NCI-H82 treated with DMSO at 0.1 percent for 48 hours (cell line): ENCODE data around the gene PROSER3.
"Not testable (repeated sequence)": the region's sequence is repeated elsewhere in the genome, so short reads cannot be mapped to it uniquely, and the experiment has no call there.

Source experiments
- DNase-seq: peaks from one replicate; lab custom pipeline; 2025; ENCODE audit not compliant: unreplicated experiment; lab: John Stamatoyannopoulos, UW

Gene PROSER3

DNA sequence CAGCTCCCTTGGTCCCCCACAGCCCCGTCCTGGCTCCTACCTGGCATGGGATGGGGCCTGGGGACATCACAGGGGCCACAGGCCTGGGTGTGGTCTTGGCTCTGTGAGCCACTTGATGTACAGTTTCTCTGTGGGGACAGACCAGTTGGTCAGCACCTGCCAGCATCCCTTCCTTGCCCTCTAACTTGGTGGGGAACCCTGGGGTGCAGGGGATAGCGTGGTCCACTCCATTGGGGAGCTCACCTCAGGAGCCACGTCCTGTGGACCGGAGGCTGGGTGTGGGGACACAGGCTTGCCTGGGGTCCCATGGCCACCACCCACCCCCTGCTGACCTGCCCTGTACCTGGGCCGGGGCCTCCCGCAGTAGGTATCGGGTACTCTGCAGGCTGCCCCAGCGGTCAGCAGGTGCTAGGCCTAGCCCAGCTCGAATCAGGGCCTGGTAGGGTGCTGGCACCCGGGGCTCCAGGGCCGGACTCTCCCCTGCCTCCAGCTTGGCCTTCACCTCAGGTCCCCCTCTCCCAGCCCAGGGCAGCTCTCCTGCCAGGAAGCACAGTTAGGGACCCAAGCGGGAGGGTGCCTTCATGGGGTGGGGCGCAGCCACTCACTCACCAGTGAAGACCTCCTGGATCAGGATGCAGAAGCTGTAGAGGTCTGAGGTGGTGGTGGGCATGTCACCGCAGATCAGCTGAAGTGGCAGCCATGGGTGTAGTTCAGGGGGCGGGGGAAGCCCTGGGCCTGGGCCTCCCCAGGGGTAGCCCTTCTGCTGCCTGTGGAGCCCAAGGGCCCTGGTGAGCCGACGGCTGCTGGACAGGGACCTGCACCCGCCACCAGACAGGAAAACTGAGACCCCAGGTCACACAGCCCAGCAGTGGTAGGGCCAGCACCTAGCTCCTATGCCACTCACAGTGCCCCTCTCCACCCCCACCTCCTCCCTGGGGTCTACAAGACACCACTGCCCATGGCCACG is 32.3 kb downstream of the PROSER3 start:
- DNase-seq: no peak

DNA sequence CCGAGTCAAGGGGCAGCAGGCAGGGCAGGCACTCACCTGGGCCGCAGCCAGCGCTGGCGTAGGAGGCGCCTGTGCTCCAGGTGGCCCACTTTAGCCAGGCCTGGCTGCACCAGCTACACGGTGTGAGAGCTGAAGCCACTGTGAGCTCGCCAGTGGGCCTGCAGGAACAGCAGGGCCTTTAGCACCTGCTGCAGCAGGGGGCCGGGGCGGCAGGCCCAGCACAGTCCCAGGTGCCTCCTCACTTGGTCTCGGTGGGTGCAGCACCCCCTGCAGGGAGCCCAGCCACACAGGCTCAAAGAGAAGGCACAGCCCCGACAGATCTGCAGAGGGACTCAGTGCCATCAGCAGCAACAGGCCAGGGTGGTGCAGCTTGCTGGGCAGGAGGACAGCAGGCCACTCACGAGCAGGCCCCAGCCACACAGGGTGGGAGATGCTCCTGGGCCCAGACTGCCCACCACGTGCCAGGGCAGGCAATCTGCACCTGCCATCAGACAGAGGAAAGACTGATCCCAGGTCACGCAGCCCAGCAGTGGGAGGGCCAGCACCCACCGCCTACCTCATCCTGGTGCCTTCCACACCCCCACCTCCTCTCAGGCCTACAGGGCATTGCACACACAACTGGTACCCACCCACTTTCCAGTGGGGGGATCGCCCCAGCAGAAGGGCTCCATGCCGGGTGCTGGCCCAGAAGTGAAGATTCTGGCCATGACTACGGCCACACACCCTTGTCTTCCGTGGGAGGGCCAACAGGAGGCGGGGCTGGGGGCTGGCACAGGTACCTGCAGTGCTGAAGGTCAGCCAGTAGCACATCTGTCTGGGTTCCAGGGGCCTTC is 33.2 kb downstream of the PROSER3 start:
- no peak for DNase-seq

DNA sequence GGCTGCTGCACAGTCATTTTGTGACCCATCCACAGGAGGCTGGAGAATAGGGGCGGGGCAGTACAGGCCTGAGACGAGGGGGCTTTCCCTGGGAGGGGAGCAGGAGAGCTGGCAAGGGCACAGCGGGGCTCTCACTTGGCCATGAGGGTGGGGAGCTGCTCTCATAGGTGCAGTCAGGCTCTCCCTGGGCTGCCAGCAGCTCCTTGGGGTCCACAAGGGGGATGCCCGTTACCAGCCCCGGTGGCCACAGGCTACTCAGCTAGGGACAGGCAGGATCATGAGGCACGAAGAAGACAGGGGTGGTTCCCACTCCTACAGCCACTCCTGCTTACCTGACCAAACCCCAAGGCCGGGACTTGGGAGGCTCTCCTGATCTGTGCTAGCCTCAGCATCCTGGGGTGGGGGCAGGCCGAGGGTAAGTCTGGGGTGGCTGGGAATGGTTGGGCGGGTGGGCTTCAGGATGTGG is 33.9 kb downstream of the PROSER3 start:
- no peak for DNase-seq

DNA sequence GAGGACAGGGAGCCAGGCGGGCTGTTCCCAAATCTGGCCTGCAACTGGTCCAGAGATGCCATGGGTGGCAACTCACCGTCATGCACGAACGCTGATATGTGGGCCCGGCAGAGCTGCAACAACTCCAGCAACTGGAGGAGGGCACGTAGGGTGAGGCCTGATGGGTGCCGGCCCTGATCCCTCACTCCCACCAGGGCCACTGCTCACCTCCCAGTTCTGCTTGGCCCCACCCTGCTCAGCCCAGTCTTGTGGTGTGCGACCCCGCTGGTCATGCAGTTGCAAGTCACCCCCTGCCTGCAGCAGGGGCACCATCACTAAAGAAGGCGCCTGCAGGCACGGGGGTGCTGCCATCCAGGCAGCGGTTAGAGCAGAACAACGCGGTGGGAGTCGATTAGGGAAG is 34.3 kb downstream of the PROSER3 start:
- DNase-seq: no peak

DNA sequence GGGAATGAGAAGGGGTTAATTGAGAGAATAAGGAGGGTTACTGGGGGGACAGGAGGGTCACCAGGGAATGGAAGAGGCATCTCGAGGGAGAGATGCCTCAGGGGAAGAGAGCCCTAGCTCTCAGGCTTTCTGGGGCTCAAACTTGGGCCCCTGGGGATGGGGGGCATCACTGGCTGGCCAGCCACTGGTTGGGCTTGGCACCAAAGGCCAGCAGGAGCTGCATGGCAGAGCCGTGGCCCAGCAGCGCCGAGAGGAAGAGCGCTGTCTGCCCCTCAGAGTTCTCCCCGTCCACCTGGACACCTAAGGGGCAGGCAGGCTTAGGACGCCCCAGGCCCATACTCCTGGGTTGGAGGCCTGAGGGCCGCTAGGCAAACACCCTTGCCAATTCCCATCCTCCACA is 34.9 kb downstream of the PROSER3 start:
- DNase-seq: no peak

DNA sequence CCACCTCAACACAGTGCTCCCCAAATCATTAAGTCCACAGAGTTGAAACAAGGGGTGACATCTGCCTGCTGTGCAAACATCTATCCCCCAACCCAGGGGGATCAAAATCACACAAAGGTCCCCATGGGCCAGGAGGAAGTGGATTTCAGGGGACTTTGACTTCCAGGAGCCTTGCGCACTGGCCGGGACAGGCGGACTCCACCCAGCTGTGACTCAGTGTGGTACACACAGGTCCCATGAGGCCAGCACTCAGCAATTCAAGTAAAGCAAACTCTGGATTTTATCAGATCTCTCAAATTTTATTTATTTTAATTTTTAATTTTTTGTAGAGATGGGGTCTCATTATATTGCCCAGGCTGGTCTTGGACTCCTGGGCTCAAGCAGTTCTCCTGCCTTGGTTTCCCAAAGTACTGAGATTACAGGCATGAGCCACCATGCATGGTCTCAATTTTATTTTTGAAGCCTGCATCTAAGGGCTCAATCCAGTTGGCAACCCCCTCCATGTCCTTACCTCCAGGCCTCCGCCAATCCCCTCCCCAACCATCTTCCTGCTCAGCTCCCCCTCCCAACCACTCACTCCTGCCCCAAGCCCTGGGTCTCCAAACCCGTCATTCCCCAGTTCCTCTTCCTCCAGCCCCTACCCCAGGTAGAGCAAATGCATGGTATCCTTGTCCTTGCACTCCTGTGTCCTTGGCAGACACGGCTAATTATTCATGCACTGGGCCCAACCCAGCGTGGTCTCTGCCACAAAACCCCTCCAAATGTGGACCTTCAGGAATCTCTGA is 35.6 kb downstream of the PROSER3 start:
- no peak for DNase-seq

DNA sequence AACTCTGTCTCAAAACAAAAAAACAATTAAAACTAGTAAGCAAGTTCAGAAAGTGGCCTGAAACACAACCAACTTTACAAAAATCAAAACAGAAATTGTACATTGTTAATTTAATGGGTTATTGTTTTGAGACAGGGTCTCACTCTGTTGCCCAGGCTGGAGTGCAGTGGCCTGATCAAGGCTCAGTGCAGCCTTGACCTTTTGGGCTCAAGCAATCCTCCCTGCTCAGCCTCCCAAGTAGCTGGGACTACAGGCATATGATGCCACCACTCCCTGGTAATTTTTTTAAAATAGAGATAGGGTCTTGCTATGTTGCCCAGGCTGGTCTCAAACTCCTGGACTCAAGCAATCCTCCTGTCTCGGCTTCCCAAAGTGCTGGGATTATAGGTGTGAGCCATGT is 37.6 kb downstream of the PROSER3 start:
- DNase-seq: not testable (repeated sequence)

DNA sequence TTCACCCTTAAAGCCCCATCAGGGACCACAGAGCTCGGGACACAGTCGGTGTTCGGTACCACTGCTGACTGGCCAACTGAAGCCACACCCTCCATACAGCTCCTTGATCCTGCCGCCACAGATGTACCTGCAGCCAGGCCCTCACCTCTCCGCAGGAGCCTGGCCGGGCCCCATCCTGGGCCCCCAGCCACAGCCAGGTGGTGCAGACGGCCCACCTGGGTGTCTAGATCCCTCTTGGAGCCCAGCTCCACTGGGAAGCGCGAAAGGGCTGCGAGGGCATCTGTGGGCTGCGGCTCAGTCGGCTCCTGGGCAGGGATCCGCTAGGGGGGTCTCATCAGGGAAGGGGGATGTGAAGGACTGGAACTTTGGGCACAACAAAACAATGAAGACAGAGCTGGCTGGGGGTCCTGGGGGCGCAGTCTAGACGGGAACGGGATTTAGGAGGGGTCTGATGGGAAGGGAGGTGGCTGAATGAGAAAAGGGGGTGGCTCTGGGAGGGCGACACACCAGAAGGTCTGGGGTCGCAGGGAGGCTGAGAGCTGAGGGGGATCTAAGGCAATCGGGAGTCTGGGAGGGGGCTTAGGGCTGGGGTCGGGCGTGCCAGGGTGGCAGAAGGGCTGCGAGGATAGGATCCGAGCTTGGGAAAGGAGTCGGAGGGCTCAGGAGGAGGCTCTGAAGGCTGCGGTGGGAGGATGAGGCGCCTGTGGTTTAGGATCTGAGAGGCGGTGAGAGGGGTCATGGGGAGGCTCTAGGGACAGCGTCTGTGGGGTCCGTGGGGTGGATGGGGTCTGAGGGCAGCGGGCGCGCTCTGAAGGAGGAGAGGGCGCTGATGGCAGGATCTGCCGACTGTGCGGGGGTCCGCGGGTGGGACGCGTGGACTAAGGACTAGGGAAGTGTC is 38.9 kb downstream of the PROSER3 start:
- DNase-seq: no peak

DNA sequence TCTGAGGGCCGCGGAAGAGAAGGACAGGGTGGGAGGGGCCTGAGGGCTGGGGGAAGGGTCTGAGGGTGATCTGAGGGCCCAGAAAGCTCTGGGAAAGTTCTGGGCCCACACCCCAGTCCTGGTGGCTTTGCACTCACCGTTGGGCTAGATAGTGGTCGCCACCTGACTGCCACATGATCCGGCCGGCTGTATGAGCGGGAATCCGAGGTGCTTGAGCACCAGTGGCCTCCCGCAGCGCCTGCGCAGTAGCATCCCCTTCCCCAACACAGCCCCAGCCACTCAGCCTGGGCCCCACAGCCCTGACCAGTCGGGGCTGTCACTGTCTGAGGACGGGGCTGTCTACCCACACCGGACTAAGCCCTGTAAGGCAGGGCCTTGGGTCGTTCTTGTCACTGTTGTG is 39.7 kb downstream of the PROSER3 start:
- DNase-seq: no peak

DNA sequence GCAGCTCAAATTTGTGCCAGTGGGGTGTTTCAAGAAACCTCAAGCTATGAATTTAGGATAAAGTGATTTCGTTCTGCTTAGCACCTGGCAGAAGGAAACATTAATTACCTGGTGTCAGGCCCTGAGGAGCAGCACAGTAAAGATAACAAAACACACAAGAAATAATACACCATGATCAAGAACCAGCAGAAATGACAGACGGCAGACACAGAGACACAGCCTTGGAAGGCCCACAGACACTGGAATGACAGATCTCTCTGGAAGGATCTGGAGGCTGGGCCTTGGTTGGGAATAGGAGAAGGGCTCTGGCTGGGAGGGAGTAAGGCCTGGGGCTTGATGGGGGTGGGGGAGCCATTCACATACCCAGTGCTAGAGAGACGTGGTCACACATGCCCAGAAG is 43.9 kb downstream of the PROSER3 start:
- no peak for DNase-seq

DNA sequence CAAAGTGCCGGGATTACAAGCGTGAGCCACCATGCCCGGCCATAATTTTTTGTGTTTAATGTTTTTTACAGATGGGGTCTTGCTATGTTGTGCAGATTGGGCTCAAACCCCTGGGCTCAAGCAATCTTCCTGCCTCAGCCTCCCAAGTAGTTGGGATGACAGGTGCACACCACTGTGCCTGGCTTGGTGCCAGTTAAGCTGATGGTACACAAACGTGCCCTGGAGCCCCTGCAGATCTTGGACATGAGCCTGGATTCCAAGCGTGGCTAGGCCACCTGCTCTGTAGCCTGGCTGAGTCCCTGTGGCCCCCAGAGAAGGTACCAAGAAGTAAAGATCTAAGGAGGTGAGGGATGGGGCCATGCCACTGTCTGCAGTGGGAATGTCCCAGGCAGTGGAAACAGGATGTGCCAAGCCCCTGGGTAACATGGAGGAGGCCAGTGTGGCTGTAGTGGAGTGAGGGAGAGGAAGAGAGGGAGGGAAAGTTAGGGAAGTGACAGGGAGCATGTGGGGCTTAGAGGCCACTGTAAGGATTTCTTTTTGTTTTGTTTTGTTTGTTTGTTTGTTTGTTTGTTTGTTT is 47.6 kb downstream of the PROSER3 start:
- DNase-seq: no peak

DNA sequence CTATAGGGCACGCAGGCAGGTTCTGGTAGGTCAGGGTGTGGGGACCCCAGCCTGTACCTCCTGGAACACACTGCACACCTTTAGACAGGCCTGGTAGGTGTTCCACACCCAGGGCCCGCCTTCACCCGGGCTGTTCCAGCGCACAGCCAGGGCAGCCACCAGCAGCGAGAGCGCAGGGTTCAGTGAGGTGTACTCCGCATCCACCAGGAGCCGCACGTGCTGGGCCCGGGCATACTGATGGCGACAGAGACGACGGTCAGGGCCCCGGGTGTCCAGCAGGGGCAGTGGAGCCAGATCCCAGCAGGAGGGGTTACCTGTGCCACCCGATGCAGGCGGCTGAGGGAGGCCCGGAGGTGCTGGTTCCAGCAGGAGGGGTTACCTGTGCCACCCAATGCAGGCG is 48.6 kb downstream of the PROSER3 start:
- no peak for DNase-seq

DNA sequence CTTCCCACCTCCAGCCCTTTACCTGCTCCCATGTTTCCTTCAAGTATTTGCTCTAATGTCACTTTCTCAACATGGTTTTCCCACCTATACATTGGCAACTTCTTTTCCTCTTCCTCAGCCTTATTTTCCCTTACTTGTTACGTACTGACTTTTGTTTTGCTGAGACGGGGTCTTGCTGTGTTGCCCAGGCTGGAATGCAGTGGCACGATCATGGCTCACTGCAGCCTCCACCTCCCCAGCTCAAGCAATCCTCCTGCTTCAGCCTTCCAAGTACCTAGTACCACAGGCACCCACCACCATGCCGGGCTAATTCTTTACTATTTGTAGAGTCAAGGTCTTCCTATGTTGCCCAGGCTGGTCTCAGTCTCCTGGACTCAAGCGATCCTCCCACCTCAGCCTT is 49.7 kb downstream of the PROSER3 start:
- no peak for DNase-seq

DNA sequence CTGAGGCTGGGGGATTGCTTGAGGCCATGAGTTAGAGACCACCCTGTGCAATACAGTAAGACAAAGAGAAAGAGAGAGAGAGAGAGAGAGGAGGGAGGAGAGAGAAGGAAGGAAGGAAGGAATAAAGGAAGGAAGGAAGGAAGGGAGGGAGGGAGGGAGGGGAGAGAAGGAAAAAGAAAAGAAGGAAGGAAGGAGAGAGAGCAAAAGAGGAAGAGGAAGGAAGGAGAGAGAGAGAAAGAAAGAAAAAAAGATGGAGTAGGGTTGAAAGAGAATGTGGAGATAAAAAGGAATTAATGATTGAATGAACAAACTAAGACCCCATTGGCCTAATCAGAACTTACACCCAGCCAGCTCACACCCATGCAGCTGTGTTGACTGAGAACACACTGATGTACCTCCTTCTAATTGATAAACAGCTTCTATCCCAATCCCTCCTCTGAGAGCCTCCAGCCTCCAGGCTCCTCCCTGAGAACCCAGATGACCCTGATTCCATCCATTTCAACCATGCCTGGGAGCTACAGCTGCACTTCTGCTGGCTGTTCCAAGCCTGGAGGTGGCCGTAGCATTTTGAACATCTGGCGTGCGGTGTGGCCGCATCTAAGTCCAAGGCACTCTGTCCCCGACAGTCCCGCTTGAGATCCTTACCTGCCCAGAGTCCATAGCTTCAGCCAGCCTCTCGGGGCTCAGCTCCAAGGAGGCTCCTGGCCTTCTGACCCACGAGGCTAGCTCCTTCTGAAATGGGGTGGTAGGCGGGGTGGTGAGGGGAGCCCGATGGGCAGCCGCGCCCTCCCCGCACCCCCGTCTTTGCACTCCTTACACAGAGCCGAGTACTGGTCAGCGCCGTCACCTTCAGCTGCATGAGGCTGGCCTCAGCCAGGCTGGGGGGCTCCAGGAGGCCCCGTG is 53.6 kb downstream of the PROSER3 start:
- peak; percentile 20 for DNase-seq

DNA sequence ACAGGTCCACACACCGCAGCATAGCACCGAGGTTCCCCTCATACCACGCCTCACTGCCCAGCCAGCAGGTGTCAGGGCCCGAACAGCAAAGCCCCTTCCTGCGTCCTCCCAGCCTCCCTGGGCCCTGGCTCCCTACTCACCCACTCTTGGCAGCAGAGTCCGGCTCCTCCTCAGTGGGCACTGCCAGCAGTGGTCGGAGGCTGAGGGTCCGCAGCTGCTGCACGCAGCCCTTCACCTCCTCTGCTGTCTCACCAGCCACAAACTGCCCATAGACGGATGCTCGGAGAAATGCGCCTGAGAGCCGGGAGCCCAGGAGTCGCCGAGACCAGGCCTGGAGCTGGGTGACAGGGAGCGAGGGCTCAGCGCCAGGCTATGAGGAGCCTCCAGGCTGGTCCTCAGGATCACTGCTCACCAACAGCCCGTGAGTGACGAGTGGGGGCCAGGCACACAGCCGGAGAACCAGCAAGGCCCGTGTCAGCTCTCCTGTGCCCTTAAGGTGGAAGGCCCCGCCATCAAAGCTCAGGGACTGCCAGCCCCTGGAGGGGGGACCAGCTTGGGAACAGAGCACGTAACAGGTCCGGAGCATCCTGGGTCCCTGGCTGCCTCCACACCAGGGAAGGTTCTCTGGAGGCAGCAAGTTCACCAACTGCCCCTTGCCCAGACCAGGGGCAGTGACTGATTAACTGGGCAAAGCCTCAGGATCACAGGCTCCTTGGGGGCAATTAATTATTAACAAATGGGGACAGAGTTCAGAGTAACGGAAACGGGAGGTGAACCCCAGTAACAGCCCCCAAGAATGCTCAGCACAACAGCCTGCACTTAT is 54.5 kb downstream of the PROSER3 start, which contains the start of gene PRODH2:
Gene PRODH2 (minus strand): TSS at position 626 of the 823 bp plus-strand sequence. CDS start 40 bp downstream, at position 586.
- DNase-seq: no peak

DNA sequence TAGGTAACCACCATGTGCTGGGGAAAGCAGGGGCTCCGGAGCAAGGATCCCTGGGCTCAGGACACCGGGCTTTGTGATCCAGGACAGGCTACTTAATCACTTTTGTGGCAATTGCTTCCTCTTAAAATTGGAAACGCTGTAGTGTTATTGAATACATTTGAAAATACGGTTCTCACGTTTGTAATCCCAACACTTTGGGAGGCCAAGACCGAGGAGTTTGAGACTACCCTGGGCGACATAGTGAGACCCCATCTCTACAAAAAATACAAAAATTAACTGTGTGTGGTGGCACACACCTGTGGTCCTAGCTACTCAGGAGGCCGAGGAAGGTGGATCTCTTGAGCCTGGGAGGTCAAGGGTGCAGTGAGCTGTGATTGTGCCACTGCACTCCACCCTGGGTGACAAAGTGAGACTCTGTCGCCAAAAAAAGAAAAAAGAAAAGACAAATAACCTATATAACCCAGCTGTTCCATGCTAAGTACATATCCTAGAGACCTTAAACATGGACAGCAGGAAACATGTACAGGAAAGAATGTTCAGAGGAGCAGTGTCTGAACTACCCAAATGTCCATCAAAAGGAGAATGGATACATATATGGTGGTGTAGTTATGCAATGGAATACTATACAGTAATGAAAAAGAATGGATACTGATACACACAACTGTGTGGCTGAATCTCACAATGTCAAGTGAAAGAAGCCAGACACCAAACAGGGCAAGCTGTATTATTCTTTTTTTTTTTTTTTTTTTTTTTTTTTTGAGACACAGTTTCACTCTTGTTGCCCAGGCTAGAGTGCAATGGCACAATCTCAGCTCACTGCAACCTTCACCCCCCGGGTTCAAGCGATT is 55.3 kb downstream of the PROSER3 start:
- DNase-seq: no peak

DNA sequence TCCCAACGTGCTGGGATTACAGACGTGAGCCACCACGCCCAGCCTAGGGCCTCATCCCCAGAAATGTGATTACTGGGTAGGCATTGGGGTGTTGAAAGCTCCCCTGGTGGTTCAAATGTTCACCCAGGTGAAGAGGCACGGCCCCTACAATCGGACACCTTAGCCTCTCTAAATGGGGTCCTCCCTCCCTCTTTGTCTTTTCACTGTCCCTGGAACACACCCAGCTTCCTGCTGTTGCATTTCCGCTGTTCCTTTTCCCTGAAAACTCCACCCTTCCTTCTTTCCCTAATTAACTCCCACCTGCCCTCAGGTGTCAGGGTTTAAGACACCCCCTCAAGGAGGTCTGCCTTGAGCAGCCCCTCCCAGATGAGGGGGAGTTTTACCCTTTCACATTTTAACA is 58.3 kb downstream of the PROSER3 start:
- DNase-seq: no peak
